Skeletal muscle satellite cell (primary cell): Measurements from ENCODE around the gene RPS6KA2.

Experiments
- H3K27me3 ChIP-seq: 2 replicates; pipeline ENCODE4 v1.7.0; 2013; ENCODE audit warnings: low read length; ENCODE audit not compliant: control insufficient read depth, insufficient read depth
- H3K36me3 ChIP-seq: 2 replicates; pipeline ENCODE4 v1.7.0; 2013; ENCODE audit warnings: mild to moderate bottlenecking, control low read depth, low read length; ENCODE audit not compliant: insufficient read depth
- H3K4me1 ChIP-seq: 2 replicates; pipeline ENCODE4 v1.7.0; 2013; ENCODE audit warnings: low read length; ENCODE audit not compliant: control insufficient read depth, insufficient read depth
- H3K4me2 ChIP-seq: 2 replicates; pipeline ENCODE4 v1.7.0; 2013; ENCODE audit warnings: mild to moderate bottlenecking, low read length
- H3K4me3 ChIP-seq: 2 replicates; pipeline ENCODE4 v1.7.0; 2013; ENCODE audit warnings: low read length
- H3K9ac ChIP-seq: 2 replicates; pipeline ENCODE4 v1.7.0; 2013; ENCODE audit warnings: mild to moderate bottlenecking, low read depth, low read length, moderate library complexity
- H3K9me3 ChIP-seq: replicated peaks from 2 replicates; pipeline ENCODE4 v1.7.0; 2013; ENCODE audit warnings: mild to moderate bottlenecking, control low read depth, low read length

Gene RPS6KA2

GRCh38 chr6:166415833-166416347, 211.2 kb downstream of the RPS6KA2 start:
- Histone ChIP-seq H3K4me3 (no peak overlapping the region), H3K27me3 (no peaks in the 10 kb centered on the region), H3K9me3 (no peaks in the 10 kb centered on the region), H3K36me3 (peaks cover 82% of the 10 kb centered on the region), H3K4me2 (no peak overlapping the region), H3K9ac (no peak overlapping the region), H3K4me1 (no peaks in the 10 kb centered on the region)

GRCh38 chr6:166415306-166415705, 211.7 kb downstream of the RPS6KA2 start:
- H3K36me3 ChIP-seq = peaks cover 81% of the 10 kb centered on the region
- no peak overlapping the region for H3K4me2 ChIP-seq
- no peaks in the 10 kb centered on the region for H3K9me3 ChIP-seq
- no peaks in the 10 kb centered on the region for H3K27me3 ChIP-seq
- H3K9ac ChIP-seq = no peak overlapping the region
- H3K4me1 ChIP-seq = no peaks in the 10 kb centered on the region
- H3K4me3 ChIP-seq = no peak overlapping the region

GRCh38 chr6:166413491-166413951, 213.5 kb downstream of the RPS6KA2 start:
- H3K36me3 ChIP-seq = peaks cover 80% of the 10 kb centered on the region

GRCh38 chr6:166412911-166413384, 214.1 kb downstream of the RPS6KA2 start:
- peaks cover 77% of the 10 kb centered on the region for H3K36me3 ChIP-seq
- H3K9ac ChIP-seq = no peak overlapping the region
- no peaks in the 10 kb centered on the region for H3K9me3 ChIP-seq
- H3K4me3 ChIP-seq = no peak overlapping the region
- no peaks in the 10 kb centered on the region for H3K27me3 ChIP-seq
- no peaks in the 10 kb centered on the region for H3K4me1 ChIP-seq
- no peak overlapping the region for H3K4me2 ChIP-seq

More at GRCh38 chr6:166413491-166413951, 213.5 kb downstream of the RPS6KA2 start:
- Histone ChIP-seq H3K4me1 (no peaks in the 10 kb centered on the region), H3K4me2 (no peak overlapping the region), H3K27me3 (no peaks in the 10 kb centered on the region), H3K4me3 (no peak overlapping the region), H3K9ac (no peak overlapping the region), H3K9me3 (no peaks in the 10 kb centered on the region)

GRCh38 chr6:166412156-166412910, 214.7 kb downstream of the RPS6KA2 start:
- Histone ChIP-seq H3K9me3 (no peaks in the 10 kb centered on the region), H3K4me3 (no peak overlapping the region), H3K4me1 (no peaks in the 10 kb centered on the region), H3K9ac (no peak overlapping the region), H3K27me3 (no peaks in the 10 kb centered on the region), H3K36me3 (peaks cover 71% of the 10 kb centered on the region), H3K4me2 (no peak overlapping the region)

- Histone ChIP-seq H3K9me3 (no peaks in the 10 kb centered on the region), H3K27me3 (no peaks in the 10 kb centered on the region), H3K36me3 (peaks cover 65% of the 10 kb centered on the region), H3K9ac (no peak overlapping the region), H3K4me2 (no peak overlapping the region), H3K4me3 (no peak overlapping the region), H3K4me1 (no peaks in the 10 kb centered on the region)
Measured at GRCh38 chr6:166411721-166412151, 215.3 kb downstream of the RPS6KA2 start.

GRCh38 chr6:166411271-166411670, 215.8 kb downstream of the RPS6KA2 start:
- Histone ChIP-seq H3K4me3 (no peak overlapping the region), H3K9ac (no peak overlapping the region), H3K27me3 (no peaks in the 10 kb centered on the region), H3K4me1 (no peaks in the 10 kb centered on the region), H3K9me3 (no peaks in the 10 kb centered on the region), H3K4me2 (no peak overlapping the region), H3K36me3 (peaks cover 62% of the 10 kb centered on the region)

- H3K4me1 ChIP-seq = no peaks in the 10 kb centered on the region
- no peaks in the 10 kb centered on the region for H3K27me3 ChIP-seq
- no peak overlapping the region for H3K9ac ChIP-seq
- no peak overlapping the region for H3K4me3 ChIP-seq
- peaks cover 62% of the 10 kb centered on the region for H3K36me3 ChIP-seq
- H3K4me2 ChIP-seq = no peak overlapping the region
- no peaks in the 10 kb centered on the region for H3K9me3 ChIP-seq
Measured at GRCh38 chr6:166410426-166410935, 216.6 kb downstream of the RPS6KA2 start.

GRCh38 chr6:166408936-166409755, 217.9 kb downstream of the RPS6KA2 start:
- Histone ChIP-seq H3K4me3 (no peak overlapping the region), H3K4me1 (no peaks in the 10 kb centered on the region), H3K9ac (no peak overlapping the region), H3K9me3 (no peaks in the 10 kb centered on the region), H3K4me2 (no peak overlapping the region), H3K27me3 (no peaks in the 10 kb centered on the region), H3K36me3 (peaks cover 57% of the 10 kb centered on the region)

- Histone ChIP-seq H3K4me3 (no peak overlapping the region), H3K4me1 (peaks cover 8% of the 10 kb centered on the region), H3K4me2 (no peak overlapping the region), H3K9me3 (no peaks in the 10 kb centered on the region), H3K27me3 (no peaks in the 10 kb centered on the region), H3K36me3 (peaks cover 27% of the 10 kb centered on the region), H3K9ac (no peak overlapping the region)
Measured at GRCh38 chr6:166406197-166406596, 220.9 kb downstream of the RPS6KA2 start.

- Histone ChIP-seq H3K9ac (no peak overlapping the region), H3K27me3 (no peaks in the 10 kb centered on the region), H3K4me1 (peaks cover 8% of the 10 kb centered on the region), H3K9me3 (no peaks in the 10 kb centered on the region), H3K36me3 (peaks cover 21% of the 10 kb centered on the region), H3K4me3 (no peak overlapping the region), H3K4me2 (no peak overlapping the region)
Measured at GRCh38 chr6:166405386-166405785, 221.7 kb downstream of the RPS6KA2 start.
